NT2/D1 (cell line): ENCODE measurements around the gene SERTM1.

Experiments
- DNase-seq: peaks from one replicate; pipeline ENCODE4 v3.0.0-alpha.2; 2011; ENCODE audit warnings: low read depth, low spot score
- H3K27me3 ChIP-seq: 2 replicates; pipeline ENCODE4 v1.6.0; 2011; ENCODE audit warnings: mild to moderate bottlenecking; ENCODE audit not compliant: insufficient read length, insufficient read depth
- H3K36me3 ChIP-seq: 2 replicates; pipeline ENCODE4 v1.6.1; 2011; ENCODE audit warnings: mild to moderate bottlenecking, low read length, mixed read lengths; ENCODE audit not compliant: insufficient read depth, insufficient read length
- H3K4me1 ChIP-seq: 2 replicates; pipeline ENCODE4 v1.5.1; 2011; ENCODE audit not compliant: insufficient read depth, insufficient read length
- H3K4me3 ChIP-seq: 2 replicates; pipeline ENCODE4 v1.5.1; 2011; ENCODE audit warnings: low read depth; ENCODE audit not compliant: insufficient read length
- H3K9ac ChIP-seq: 2 replicates; pipeline ENCODE4 v1.6.0; 2011; ENCODE audit warnings: low read depth; ENCODE audit not compliant: insufficient read length
- H3K9me3 ChIP-seq: 2 replicates; pipeline ENCODE4 v1.5.1; 2011; ENCODE audit warnings: mild to moderate bottlenecking, low read length; ENCODE audit not compliant: insufficient read depth
- SUZ12 ChIP-seq: IDR thresholded peaks from 2 replicates; pipeline ENCODE4 v1.6.1; 2011; ENCODE audit not compliant: insufficient read length, insufficient read depth; ENCODE audit errors: extremely low read depth
- YY1 ChIP-seq: IDR thresholded peaks from 2 replicates; pipeline ENCODE4 v1.6.1; 2011; ENCODE audit not compliant: insufficient read length, insufficient read depth
- ZNF274 ChIP-seq: IDR thresholded peaks from 2 replicates; pipeline ENCODE4 v1.6.1; 2011; ENCODE audit warnings: mild to moderate bottlenecking, low read depth, low read length

Gene SERTM1

DNA sequence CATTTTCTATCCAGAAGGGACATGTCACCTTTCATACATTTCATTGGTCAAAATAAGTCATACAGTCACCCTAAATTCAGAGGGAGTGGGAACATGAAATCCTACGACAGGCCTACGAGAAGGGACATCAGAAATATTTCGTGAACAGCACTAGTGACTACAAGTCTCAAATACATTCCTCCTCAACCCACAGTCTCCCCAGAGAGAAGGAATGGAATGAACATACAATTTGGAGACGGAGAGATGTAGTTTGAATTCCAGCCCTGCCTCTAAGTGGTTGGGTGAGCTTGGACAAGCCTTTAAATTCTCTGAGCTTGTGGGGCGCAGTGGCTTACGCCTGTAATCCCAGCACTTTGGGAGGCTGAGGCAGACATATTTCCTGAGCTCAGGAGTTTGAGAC lies 9.9 kb downstream of the SERTM1 start:
- TF ChIP-seq ZNF274 (no peak), YY1 (no peak), SUZ12 (no peak)
- Histone ChIP-seq H3K27me3 (no peaks in the 10 kb centered on the region), H3K4me3 (no peak overlapping the region), H3K9me3 (no peaks in the 10 kb centered on the region), H3K4me1 (no peaks in the 10 kb centered on the region), H3K36me3 (no peaks in the 10 kb centered on the region), H3K9ac (no peak overlapping the region)
- DNase-seq, result no peak

DNA sequence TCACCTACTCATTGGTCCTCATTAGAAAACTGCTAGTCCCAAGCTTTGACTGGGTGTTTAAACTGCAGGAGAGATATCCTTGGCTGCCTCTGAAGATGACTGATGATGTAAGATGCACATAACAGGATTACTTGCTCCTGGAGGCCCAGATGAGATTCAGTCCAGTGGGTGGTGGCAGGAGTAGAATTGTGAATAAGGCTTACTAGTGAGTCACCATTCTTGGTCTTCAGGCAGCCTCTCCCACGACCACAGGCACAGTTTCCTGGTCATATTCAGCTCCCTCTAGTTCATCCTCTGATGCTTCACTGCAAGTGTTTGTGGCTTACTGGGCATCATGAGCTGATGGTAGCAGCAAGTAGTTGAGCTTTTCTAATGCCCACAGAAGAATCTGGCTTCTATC lies 12.1 kb downstream of the SERTM1 start:
- Histone ChIP-seq H3K9me3 (no peaks in the 10 kb centered on the region), H3K27me3 (no peaks in the 10 kb centered on the region), H3K4me3 (no peak overlapping the region), H3K9ac (no peak overlapping the region), H3K36me3 (no peaks in the 10 kb centered on the region), H3K4me1 (no peaks in the 10 kb centered on the region)
- DNase-seq, result no peak
- TF ChIP-seq ZNF274, result no peak

GRCh38 chr13:36696410-36697010 lies 22.7 kb downstream of the SERTM1 start:
- TF ChIP-seq ZNF274 (no peak), YY1 (no peak)
- no peaks in the 10 kb centered on the region for H3K36me3 ChIP-seq
- H3K4me1 ChIP-seq, result no peaks in the 10 kb centered on the region
- H3K4me3 ChIP-seq, result no peak overlapping the region
- H3K9me3 ChIP-seq, result no peaks in the 10 kb centered on the region
- DNase-seq, result no peak
- H3K27me3 ChIP-seq, result no peaks in the 10 kb centered on the region
- no peak overlapping the region for H3K9ac ChIP-seq

- TF ChIP-seq ZNF274 (no peak), SUZ12 (no peak), YY1 (no peak)
- DNase-seq, result no peak
- no peaks in the 10 kb centered on the region for H3K4me1 ChIP-seq
- no peaks in the 10 kb centered on the region for H3K36me3 ChIP-seq
- H3K9ac ChIP-seq, result no peak overlapping the region
- no peaks in the 10 kb centered on the region for H3K9me3 ChIP-seq
- H3K27me3 ChIP-seq, result no peaks in the 10 kb centered on the region
- H3K4me3 ChIP-seq, result no peak overlapping the region
Measured at GRCh38 chr13:36700170-36700569, 26.4 kb downstream of the SERTM1 start.

- no peak for DNase-seq
- H3K27me3 ChIP-seq, result no peaks in the 10 kb centered on the region
- no peak overlapping the region for H3K4me3 ChIP-seq
- H3K36me3 ChIP-seq, result no peaks in the 10 kb centered on the region
- H3K9me3 ChIP-seq, result no peaks in the 10 kb centered on the region
- no peaks in the 10 kb centered on the region for H3K4me1 ChIP-seq
- no peak overlapping the region for H3K9ac ChIP-seq
- no peak for TF ChIP-seq ZNF274
- TF ChIP-seq YY1, result no peak
Measured at GRCh38 chr13:36706755-36707154, 32.9 kb downstream of the SERTM1 start.

- Histone ChIP-seq H3K36me3 (no peaks in the 10 kb centered on the region), H3K4me1 (no peaks in the 10 kb centered on the region), H3K9ac (no peak overlapping the region), H3K4me3 (no peak overlapping the region), H3K27me3 (no peaks in the 10 kb centered on the region), H3K9me3 (no peaks in the 10 kb centered on the region)
- DNase-seq, result no peak
- no peak for TF ChIP-seq YY1
- no peak for TF ChIP-seq SUZ12
- no peak for TF ChIP-seq ZNF274
Measured at GRCh38 chr13:36709136-36709890, 35.5 kb downstream of the SERTM1 start.

DNA sequence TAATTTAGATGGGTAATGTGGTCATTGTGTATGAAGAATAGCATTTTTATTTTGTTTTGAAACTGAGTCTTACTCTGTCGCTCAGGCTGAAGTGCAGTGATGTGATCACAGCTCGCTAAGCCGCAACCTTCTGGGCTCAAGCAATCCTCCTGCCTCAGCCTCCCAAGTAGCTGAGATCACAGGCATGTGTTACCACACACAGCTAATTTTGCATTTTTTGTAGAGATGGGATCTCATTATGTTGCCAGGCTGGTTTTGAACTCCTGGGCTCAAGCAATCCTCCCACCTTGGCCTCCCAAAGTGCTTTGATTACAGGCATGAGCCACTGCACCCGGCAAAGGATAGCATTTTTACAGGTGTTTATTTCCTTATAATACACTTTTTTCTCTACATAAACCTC lies 36.6 kb downstream of the SERTM1 start:
- no peaks in the 10 kb centered on the region for H3K4me1 ChIP-seq
- no peak overlapping the region for H3K4me3 ChIP-seq
- no peak for TF ChIP-seq YY1
- TF ChIP-seq ZNF274, result no peak
- TF ChIP-seq SUZ12, result no peak
- no peaks in the 10 kb centered on the region for H3K36me3 ChIP-seq
- no peaks in the 10 kb centered on the region for H3K9me3 ChIP-seq
- no peak overlapping the region for H3K9ac ChIP-seq
- no peaks in the 10 kb centered on the region for H3K27me3 ChIP-seq
- no peak for DNase-seq
